Stimulated activated CD4-positive, alpha-beta T cell treated with anti-CD3 and anti-CD28 coated beads, TNF-alpha, amount 100 ng/mL, for 1 hour (primary cell): ENCODE results near the gene MUC5B.
"Not testable (repeated sequence)": the region's sequence is repeated elsewhere in the genome, so short reads cannot be mapped to it uniquely, and the experiment has no call there.

Source experiments
- DNase-seq, 3 donors: peaks; one replicate each; pipeline ENCODE4 v3.0.0-alpha.2; 2020; ENCODE audit warnings: low read depth in 3 of 3, low spot score in 1 of 3

Gene MUC5B

GRCh38 chr11:1262172-1263006, 39.5 kb downstream of the MUC5B start:
- peak; percentile 67 to 79 (median 70) for DNase-seq

GRCh38 chr11:1263010-1263409, 40.1 kb downstream of the MUC5B start:
- DNase-seq, result no peak

- DNase-seq, result not testable (repeated sequence)
Observed at GRCh38 chr11:1264444-1264843, 41.6 kb downstream of the MUC5B start.

GRCh38 chr11:1265480-1265879, 42.6 kb downstream of the MUC5B start:
- not testable (repeated sequence) for DNase-seq

- DNase-seq, result not testable (repeated sequence)
Observed at GRCh38 chr11:1266976-1267375, 44.1 kb downstream of the MUC5B start.

- DNase-seq, result no peak
Observed at GRCh38 chr11:1267441-1268100, 44.7 kb downstream of the MUC5B start.

GRCh38 chr11:1269957-1270356, 47.1 kb downstream of the MUC5B start:
- no peak for DNase-seq

GRCh38 chr11:1270476-1270875, 47.6 kb downstream of the MUC5B start:
- DNase-seq, result no peak

GRCh38 chr11:1271002-1271401, 48.1 kb downstream of the MUC5B start:
- DNase-seq, result no peak

- no peak for DNase-seq
Observed at GRCh38 chr11:1271406-1271805, 48.5 kb downstream of the MUC5B start.

GRCh38 chr11:1271927-1272326, 49.1 kb downstream of the MUC5B start:
- no peak for DNase-seq

GRCh38 chr11:1272531-1272930, 49.7 kb downstream of the MUC5B start:
- no peak for DNase-seq

- no peak for DNase-seq
Observed at GRCh38 chr11:1274501-1274900, 51.6 kb downstream of the MUC5B start.

GRCh38 chr11:1275021-1275420, 52.2 kb downstream of the MUC5B start:
- no peak for DNase-seq

GRCh38 chr11:1276041-1276790, 53.4 kb downstream of the MUC5B start:
- DNase-seq, result no peak

- DNase-seq, result no peak
Observed at GRCh38 chr11:1276866-1277615, 54.2 kb downstream of the MUC5B start.

GRCh38 chr11:1277936-1278512, 55.2 kb downstream of the MUC5B start:
- no peak for DNase-seq

GRCh38 chr11:1278766-1279673, 56.2 kb downstream of the MUC5B start:
- no peak for DNase-seq

GRCh38 chr11:1279674-1280055, 56.8 kb downstream of the MUC5B start:
- no peak for DNase-seq
